GM19395 (cell line): ENCODE measurements around the gene EAF1.
A peak's percentile ranks its signal among the peaks of the same experiment; 100 is the strongest.
"Not testable (repeated sequence)": the region's sequence is repeated elsewhere in the genome, so short reads cannot be mapped to it uniquely, and the experiment has no call there.

Experiments used
- ATAC-seq: cut with Tn5 transposase; IDR thresholded peaks from one replicate; pipeline ENCODE4 v1.9.1; 2021; ENCODE audit warnings: mild to moderate bottlenecking, moderate library complexity; ENCODE audit not compliant: unreplicated experiment

The EAF1 gene

GRCh38 chr3:15477951-15478639 lies 50.7 kb downstream of the EAF1 start:
- no peak for ATAC-seq

DNA sequence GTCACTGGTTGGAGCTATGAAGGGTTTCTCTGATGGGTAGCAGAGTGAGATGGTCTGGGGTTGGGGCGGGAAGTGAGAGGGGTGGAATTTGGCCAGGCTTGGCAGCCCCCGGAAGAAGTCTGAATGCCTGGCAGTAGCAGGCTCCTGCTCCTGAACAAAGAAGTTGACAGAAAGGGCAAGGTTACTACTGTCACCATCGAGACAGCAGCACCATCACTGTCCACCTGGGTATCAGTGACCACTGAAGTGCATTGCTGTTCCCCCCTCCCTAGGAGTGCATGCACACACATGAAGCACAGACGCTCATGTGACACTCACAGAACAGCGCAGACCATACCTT lies 51.2 kb downstream of the EAF1 start:
- ATAC-seq = no peak

DNA sequence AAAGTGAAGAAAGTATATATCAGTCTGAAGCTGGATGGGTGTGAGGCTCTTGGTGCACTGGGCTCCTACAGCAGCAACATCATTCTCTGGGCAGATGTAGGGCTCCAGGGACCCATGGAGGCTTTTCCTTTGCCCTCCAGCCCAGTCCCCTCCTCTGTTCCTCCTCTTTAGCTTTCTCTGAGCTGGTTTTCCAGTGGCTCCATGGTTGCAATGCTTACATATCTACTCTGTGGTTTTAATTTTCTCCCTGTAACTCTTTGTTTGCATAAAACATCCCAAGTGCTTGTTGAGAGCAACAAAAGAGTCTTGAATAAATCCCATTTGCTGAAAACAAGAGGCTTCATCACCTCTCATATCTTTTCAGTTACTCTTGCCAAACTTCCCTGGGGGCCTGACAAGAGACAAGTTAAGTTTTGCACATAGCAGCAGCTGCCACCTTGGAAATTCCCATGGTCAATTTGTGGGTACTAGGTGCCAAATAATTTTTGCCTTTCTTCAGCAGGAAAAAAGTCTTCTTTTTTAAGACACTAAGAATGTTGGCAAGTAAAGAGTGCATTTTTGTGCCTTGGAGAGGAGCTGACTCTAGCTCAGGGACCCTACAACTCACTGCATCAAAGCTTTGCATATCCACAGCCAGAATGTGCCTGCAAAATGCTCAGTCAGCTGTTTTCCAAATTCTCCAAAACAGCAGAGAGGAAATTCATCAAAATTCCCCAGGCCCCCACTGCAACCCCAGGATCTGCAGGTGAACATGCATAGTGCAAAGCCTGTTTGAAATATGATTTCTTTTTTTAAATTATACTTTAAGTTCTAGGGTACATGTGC lies 52.2 kb downstream of the EAF1 start:
- no peak for ATAC-seq

DNA sequence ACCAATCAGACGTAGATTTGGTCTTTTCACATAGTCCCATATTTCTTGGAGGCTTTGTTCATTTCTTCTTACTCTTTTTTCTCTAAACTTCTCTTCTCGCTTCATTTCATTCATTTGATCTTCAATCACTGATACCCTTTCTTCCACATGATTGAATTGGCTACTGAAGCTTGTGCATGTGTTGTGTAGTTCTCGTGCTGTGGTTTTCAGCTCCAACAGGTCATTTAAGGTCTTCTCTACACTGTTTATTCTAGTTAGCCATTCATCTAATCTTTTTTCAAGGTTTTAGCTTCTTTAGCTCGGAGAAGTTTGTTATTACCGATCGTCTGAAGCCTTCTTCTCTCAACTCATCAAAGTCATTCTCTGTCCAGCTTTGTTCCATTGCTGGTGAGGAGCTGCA lies 57.2 kb downstream of the EAF1 start:
- not testable (repeated sequence) for ATAC-seq

DNA sequence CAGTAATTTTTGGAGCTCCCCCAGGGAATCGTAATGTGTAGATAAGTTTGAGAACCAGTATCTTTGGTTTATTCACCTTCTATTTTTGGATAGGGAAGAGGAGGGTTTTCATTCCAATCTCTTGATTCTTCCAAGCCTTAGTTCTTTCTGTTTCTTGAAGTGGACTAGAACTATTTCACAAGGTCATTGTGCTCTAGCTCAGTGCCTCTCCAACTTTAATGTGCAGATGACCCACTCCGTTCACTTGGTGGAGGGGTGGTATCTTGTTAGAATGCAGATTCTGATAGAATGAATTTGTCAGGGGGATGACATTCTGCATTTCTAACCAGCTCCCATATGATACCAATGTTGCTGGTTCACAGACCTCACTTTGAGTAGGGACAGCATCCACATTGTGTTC lies 58.6 kb downstream of the EAF1 start:
- no peak for ATAC-seq

- no peak for ATAC-seq
Measured at GRCh38 chr3:15486979-15487378, 59.6 kb downstream of the EAF1 start.

DNA sequence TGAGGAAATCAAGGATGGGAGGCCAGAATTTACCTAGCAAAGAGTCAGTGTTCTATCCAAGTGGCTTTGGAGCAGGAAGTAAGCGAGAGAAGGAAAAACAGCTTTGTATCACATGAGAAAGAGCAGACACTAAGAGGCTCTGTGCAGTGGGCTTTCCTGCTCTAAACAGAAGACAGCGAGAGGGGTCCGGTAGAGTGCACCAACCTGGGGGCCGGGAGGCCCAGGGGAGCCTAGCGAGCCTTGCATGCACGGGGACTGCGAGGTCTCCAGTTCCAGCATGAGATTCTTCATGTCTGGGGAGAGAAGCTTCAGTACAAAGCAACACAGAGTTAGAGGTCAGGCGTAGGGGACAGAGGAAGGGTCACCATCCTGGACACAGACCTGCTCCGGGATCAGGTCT lies 60.6 kb downstream of the EAF1 start:
- no peak for ATAC-seq

- ATAC-seq = no peak
Measured at GRCh38 chr3:15490158-15490557, 62.8 kb downstream of the EAF1 start.

DNA sequence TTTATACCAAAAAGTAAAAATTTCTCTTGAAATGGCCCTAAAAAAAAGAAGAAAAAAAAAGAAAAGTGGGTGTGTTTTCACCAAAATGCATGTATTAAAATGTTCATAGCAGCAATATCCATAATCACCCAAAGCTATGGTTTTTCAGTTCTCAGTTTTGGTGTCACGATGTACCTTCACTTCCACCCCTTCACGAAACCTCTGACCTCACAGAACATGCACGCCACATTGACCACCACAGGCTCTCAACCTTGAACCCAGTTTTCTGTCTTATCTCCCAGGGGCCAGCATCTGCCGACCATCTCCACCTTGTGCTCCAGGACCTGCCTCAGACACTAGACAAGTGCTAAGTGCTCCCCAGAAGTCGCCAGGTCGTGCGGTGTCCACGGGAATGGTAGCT lies 63.7 kb downstream of the EAF1 start:
- ATAC-seq = peak; percentile 71
